Measurements from ENCODE around the gene FAIM. TPM values are rescaled to one million over a fixed set of nuclear protein-coding genes. Genes with fewer than 3 reads are reported as not detected.

FAIM gene
- total RNA-seq, 1 experiment from 2014 or later, result 11.0 TPM

DNA sequence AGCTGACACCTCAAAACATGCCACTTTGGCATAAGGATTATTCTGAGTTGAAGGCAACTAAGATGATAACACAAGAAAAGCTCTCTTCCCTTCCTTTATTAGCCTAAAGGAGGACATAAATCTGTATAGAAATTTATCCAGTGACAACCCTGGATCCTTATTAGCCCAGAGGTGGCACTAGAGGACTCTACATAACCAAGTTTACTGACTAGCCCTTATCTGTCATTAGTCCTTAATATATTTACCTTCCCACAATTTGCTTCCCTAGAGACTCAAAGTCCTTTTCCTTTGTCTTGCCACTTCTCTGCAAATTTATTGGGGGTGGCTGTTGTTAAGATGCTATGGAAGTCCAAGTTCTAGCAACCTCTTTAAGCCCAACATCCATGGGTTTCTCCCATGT, 41.2 kb upstream of the FAIM start:
- no peak overlapping the region for H2AFZ ChIP-seq (ENCODE audit: low read length)
- H3K9ac ChIP-seq (ENCODE audit: extremely low read depth, insufficient read length, low read length), result no peak overlapping the region
- no peak overlapping the region for H3K4ac ChIP-seq (ENCODE audit: low read depth, low read length)
- H3K4me1 ChIP-seq (ENCODE audit: insufficient read depth, low read length), result no peaks in the 10 kb centered on the region
- H3K36me3 Mint-ChIP-seq (ENCODE audit: insufficient read depth in 1 of 3, low read depth in 3 of 3), result peaks cover 11 to 25% (median 21%) of the 10 kb centered on the region in 3 experiments
- no peak overlapping the region for H2BK20ac ChIP-seq (ENCODE audit: low read depth, low read length, poor library complexity, severe bottlenecking)
- no peak overlapping the region for H2AK5ac ChIP-seq (ENCODE audit: insufficient read length, low read length)
- H2BK5ac ChIP-seq (ENCODE audit: insufficient read length, low read length), result no peak overlapping the region
- H4K8ac ChIP-seq (replicated peaks; ENCODE audit: insufficient read length, low read depth, low read length), result no peak overlapping the region
- H3K23ac ChIP-seq (ENCODE audit: insufficient read length, low read depth, low read length), result no peak overlapping the region
- no peak for DNase-seq
- no peak overlapping the region for H3K18ac ChIP-seq (ENCODE audit: insufficient read length, low read depth, low read length)
- H3K4me3 Mint-ChIP-seq, result no peak overlapping the region
- peaks cover 5 to 8% of the 10 kb centered on the region in 2 experiments; a peak in 4 of 5 replicates for H3K9me3 Mint-ChIP-seq
- no peak overlapping the region for H3K27ac ChIP-seq (ENCODE audit: insufficient read length, low read depth, low read length)
- H4K91ac ChIP-seq (ENCODE audit: insufficient read length, low read depth, low read length), result no peak overlapping the region
- H3K27me3 ChIP-seq (ENCODE audit: insufficient read depth, low read length), result no peaks in the 10 kb centered on the region
- no peak overlapping the region for H2BK120ac ChIP-seq (ENCODE audit: low read depth, low read length, poor library complexity, severe bottlenecking)
- H3K56ac ChIP-seq (ENCODE audit: insufficient read length, low read depth, low read length), result no peak overlapping the region
- no peak overlapping the region for H2BK12ac ChIP-seq (ENCODE audit: insufficient read length, low read depth, low read length)
- no peaks in the 10 kb centered on the region for H3K9me3 ChIP-seq (ENCODE audit: control insufficient read depth, low read depth, low read length)
- TF ChIP-seq, protein P1, sequence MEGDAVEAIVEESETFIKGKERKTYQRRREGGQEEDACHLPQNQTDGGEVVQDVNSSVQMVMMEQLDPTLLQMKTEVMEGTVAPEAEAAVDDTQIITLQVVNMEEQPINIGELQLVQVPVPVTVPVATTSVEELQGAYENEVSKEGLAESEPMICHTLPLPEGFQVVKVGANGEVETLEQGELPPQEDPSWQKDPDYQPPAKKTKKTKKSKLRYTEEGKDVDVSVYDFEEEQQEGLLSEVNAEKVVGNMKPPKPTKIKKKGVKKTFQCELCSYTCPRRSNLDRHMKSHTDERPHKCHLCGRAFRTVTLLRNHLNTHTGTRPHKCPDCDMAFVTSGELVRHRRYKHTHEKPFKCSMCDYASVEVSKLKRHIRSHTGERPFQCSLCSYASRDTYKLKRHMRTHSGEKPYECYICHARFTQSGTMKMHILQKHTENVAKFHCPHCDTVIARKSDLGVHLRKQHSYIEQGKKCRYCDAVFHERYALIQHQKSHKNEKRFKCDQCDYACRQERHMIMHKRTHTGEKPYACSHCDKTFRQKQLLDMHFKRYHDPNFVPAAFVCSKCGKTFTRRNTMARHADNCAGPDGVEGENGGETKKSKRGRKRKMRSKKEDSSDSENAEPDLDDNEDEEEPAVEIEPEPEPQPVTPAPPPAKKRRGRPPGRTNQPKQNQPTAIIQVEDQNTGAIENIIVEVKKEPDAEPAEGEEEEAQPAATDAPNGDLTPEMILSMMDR (conservative IDR thresholded peaks at IDR 0.05), result 0 out of 3 replicates have a peak, but pooled peaks have one; percentile 12
- H3K27ac Mint-ChIP-seq, result no peak overlapping the region
- no peak overlapping the region for H4K5ac ChIP-seq (ENCODE audit: insufficient read length, low read depth, low read length)
- no peaks in the 10 kb centered on the region for H3K23me2 ChIP-seq (ENCODE audit: insufficient read length, low read depth, low read length, poor library complexity, severe bottlenecking)
- no peaks in the 10 kb centered on the region for H4K20me1 ChIP-seq (ENCODE audit: control insufficient read depth, insufficient read depth, insufficient read length)
- H3K4me2 ChIP-seq (ENCODE audit: insufficient read depth, insufficient read length, low read length), result no peak overlapping the region
- no peak overlapping the region for H3K14ac ChIP-seq (ENCODE audit: insufficient read depth, low read length)
- H3K79me1 ChIP-seq (ENCODE audit: insufficient read depth, low read depth, low read length, poor library complexity, severe bottlenecking), result no peaks in the 10 kb centered on the region
- no peaks in the 10 kb centered on the region for H3K79me2 ChIP-seq (ENCODE audit: insufficient read depth, low read length)
- peaks cover 0 to 2% of the 10 kb centered on the region in 2 experiments; a peak in 1 of 4 replicates for H3K4me1 Mint-ChIP-seq
- H2BK15ac ChIP-seq (ENCODE audit: low read depth, low read length), result no peak overlapping the region
- no peaks in the 10 kb centered on the region for H3K27me3 Mint-ChIP-seq (ENCODE audit: low read depth)
- no peak overlapping the region for H3T11ph ChIP-seq (ENCODE audit: low read length)

Data from H9 (cell line).